ENCODE results near the gene PERP. TPM values are rescaled to one million over a fixed set of nuclear protein-coding genes. Genes with fewer than 3 reads are reported as not detected.
A peak's percentile ranks its signal among the peaks of the same experiment; 100 is the strongest.
"Not testable (repeated sequence)": the region's sequence is repeated elsewhere in the genome, so short reads cannot be mapped to it uniquely, and the experiment has no call there.

The PERP gene
- total RNA-seq = 675 TPM

- peak; percentile 87 for ATAC-seq
These were observed at the start of gene PERP for GRCh38 chr6:138107078-138107751. Gene PERP, minus strand, starts transcription at chr6:138107419. Its CDS starts 79 bp downstream, at chr6:138107340.

- ATAC-seq = no peak
These were observed 48.2 kb upstream of the PERP start for GRCh38 chr6:138155443-138155842.

- no peak for ATAC-seq
These were observed 39.3 kb upstream of the PERP start for GRCh38 chr6:138146544-138146943.

DNA sequence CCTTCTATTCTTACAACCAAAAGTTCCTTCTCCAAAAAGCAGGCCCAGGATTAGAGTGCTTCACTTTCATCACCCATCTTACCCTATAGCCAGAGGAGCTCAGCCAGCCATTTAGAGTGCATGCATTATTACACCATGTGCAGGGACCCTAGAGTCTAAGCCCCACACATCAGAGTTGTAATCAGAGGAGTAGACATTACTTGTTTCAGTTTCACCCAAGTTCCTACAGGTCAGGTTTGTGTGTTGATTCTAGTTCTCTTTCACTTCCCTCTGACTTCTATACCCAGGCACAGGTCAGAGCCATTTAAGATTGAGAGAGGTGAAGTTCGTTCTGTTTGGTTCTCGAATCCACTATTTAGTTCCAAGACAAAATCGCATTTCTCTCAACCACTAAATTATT lies 38.2 kb upstream of the PERP start:
- no peak for ATAC-seq

- ATAC-seq = no peak
These were observed 35.6 kb upstream of the PERP start for GRCh38 chr6:138142806-138143205.

GRCh38 chr6:138129190-138129589 lies 22.0 kb upstream of the PERP start:
- ATAC-seq = no peak

- ATAC-seq = no peak
These were observed 20.9 kb upstream of the PERP start for GRCh38 chr6:138128096-138128495.

GRCh38 chr6:138124096-138124495 lies 16.9 kb upstream of the PERP start:
- ATAC-seq = no peak

- ATAC-seq = no peak
These were observed 12.8 kb upstream of the PERP start for GRCh38 chr6:138119976-138120375.

DNA sequence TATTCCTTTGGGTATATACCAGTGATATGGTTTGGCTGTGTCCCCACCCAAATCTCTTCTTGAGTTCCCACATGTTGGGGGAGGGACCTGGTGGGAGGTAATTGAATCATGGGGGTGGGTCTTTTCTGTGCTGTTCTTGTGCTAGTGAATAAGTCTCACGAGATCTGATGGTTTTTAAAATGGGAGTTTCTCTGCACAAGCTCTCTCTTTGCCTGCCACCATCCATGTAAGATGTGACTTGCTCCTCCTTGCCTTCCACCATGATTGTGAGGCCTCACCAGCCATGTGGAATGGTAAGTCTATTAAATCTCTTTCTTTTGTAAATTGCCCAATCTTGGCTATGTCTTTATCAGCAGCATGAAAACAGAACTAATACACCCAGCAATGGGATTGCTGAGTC lies 12.0 kb upstream of the PERP start:
- not testable (repeated sequence) for ATAC-seq

DNA sequence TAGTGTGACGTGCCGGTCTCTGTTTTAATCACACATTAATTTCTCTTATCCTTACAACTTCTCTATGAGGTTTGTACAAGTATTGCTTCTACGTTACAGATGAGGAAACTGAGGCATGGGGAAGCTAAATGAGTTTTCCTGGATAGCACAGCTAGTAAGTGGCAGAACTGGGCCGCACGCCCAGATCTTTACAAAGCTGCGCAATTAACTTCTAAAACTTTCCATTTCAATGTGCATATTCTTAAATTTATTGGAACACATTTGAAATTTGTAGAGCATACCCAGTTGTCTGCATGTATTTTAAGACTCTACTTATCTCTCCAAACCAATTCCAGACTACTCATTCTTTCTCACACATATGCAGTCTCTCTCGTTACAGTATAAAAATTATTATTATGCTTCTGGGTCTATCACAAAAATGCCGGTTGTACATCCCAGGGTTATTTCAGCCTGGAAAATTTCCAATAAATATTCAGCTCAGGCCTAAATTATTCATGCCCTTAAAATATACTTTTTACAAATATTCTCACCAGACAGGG lies 10.2 kb upstream of the PERP start:
- ATAC-seq = no peak

DNA sequence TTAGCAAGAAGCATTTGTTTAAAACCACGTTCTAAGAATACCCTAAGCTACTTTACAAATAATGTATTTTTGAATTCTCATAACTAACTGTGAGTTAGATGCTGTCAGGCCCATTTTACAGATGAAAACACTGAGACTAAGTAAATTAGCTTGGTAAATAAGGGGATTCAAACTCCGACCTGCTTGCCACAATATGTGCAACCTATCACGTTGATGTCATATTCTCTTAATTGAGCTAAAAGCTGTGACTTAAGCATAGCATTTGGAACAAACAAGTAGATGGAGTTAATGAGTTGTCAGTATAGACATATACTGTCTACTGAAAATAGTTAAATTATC lies 9.4 kb upstream of the PERP start:
- ATAC-seq = no peak

- ATAC-seq = peak; percentile 85
These were observed 8.8 kb upstream of the PERP start for GRCh38 chr6:138115877-138116660.

- ATAC-seq = no peak
These were observed 8.0 kb upstream of the PERP start for GRCh38 chr6:138115201-138115600.

DNA sequence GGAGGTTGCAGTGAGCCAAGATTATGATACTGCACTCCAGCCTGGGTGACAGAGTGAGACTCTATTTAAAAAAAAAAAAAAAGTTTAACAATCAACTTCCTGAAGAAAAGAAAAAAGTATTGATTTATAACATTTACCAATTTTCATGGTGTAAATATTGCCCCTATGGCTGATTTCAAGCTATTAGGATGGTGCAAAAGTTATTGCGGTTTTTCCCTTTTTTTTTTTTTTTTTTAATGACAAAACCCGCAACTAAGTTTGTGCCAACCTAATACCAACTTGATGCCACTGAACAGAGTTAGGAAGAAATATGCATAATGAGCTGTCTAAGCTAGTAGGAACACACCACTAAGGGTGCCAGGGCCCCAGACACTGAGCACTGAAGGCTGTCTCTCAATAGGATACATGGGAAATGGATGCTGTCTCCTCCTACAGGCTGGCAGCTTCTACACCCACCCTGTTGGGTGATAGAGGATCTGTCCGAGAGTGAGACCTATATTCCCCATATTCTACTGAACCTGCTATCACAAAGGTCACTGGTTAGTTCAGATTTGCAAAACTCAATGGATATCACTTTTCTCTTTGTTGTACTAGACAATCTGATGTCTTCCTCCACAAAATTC lies 6.5 kb upstream of the PERP start:
- no peak for ATAC-seq

- no peak for ATAC-seq
These were observed 3.0 kb upstream of the PERP start for GRCh38 chr6:138110229-138110628.

GRCh38 chr6:138109042-138109997 lies 2.1 kb upstream of the PERP start:
- peak; percentile 57 for ATAC-seq

- ATAC-seq = peak; percentile 48
These were observed 753 bp upstream of the PERP start for GRCh38 chr6:138107752-138108592.

DNA sequence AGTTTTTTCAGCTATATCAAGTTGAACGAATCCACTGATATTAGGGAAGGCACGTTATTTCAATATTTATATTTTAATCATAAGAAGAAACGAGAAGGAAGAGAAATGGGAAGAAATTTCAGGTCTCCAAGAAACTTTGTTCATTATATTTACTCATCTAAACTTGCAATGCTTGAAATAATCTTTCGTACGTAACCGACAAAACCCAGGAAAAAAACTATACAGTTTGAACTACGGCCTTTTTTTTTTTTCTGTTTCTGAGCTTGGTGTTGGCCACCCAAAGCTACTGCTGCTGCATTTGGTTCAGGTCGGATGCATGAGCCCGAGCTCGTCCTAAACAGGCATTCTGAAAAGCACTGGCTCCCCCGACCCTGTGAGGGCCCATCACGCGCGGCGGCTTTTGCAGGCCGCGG lies 548 bp downstream of the PERP start:
- no peak for ATAC-seq

DNA sequence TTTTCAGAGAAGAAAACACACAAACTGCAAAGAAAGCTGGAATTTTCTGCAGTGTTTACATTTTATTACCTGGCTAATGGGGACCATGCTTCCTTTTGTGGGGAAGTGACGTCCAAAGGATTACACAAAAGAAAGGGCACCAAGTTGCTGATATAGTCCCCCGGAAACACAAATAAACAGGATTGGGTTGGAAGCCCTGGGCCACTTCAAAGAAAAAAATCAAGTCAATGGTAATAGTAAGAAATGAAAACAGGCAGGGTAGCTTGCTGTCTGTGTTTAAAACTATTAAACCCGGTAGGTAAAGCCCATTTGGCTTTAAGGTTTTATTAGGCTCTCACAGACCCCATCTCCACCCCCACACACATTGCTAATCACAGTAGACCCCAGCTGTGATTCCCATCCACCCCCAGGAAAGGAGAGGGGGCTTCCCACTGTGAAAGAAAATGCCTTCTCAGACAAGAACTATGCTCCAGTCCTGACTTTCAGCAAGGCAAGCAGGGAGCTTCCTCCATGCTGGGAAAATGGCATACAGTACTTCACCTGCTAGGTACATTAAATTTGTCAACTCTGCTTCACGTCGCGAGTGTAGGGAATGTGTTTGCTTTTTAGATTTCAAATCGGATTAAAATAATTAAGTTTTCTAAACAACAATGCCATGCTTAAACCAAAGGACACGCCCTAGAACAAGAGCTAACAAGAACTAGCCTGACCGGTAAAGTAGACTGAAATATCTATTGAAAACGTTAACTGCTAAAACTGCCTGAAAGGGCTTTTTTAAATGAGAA lies 1.1 kb downstream of the PERP start:
- no peak for ATAC-seq

GRCh38 chr6:138105446-138105845 lies 1.8 kb downstream of the PERP start:
- peak; percentile 55 for ATAC-seq
